ENCODE data around the gene TNS3. TPM values are rescaled to one million over a fixed set of nuclear protein-coding genes. Genes with fewer than 3 reads are reported as not detected.

TNS3 gene
- total and polyA plus RNA-seq, 2 of the 13 experiments (the other 11 are each of a cell fraction or from before 2014, with no cell fraction given), result 52.9 to 55.7 TPM

GRCh38 chr7:47292832-47293309 lies 289.0 kb downstream of the TNS3 start (continued):
- 0 out of 2 replicates have a peak, but pooled peaks have one; percentile 67 for TF ChIP-seq NCOA1 (CRISPR knock-in tag; IDR thresholded peaks at IDR 0.05)
- TF ChIP-seq NR2F6 (IDR thresholded peaks at IDR 0.05), result peak; percentile 85
- peak; percentile 76 for TF ChIP-seq NR2F6 (CRISPR knock-in tag; IDR thresholded peaks at IDR 0.05)
- peak; percentile 17 for TF ChIP-seq MED8 (CRISPR knock-in tag; IDR thresholded peaks at IDR 0.05; ENCODE audit: insufficient replicate concordance)
- TF ChIP-seq FOXP4 (CRISPR knock-in tag; IDR thresholded peaks at IDR 0.05), result peak; percentile 99
- TF ChIP-seq TBX2 (CRISPR knock-in tag; IDR thresholded peaks at IDR 0.05; ENCODE audit: borderline replicate concordance), result peak; percentile 99
- no peak for TF ChIP-seq PHF20 (CRISPR knock-in tag; IDR thresholded peaks at IDR 0.05)
- TF ChIP-seq ZNF263 (CRISPR knock-in tag; IDR thresholded peaks at IDR 0.05), result no peak
- TF ChIP-seq ZBTB4 (CRISPR knock-in tag; IDR thresholded peaks at IDR 0.05; ENCODE audit: borderline replicate concordance), result no peak
- no peak for TF ChIP-seq PAX8 (CRISPR knock-in tag; IDR thresholded peaks at IDR 0.05; ENCODE audit: borderline replicate concordance)
- peak; percentile 97 for TF ChIP-seq TBX3 (IDR thresholded peaks at IDR 0.05; ENCODE audit: borderline replicate concordance)
- no peak for TF ChIP-seq ZBTB37 (CRISPR knock-in tag; IDR thresholded peaks at IDR 0.05)
- TF ChIP-seq SMAD3 (CRISPR knock-in tag; IDR thresholded peaks at IDR 0.05), result no peak
- no peak for TF ChIP-seq ZNF850 (CRISPR knock-in tag; conservative IDR thresholded peaks at IDR 0.05)
- TF ChIP-seq RXRB (CRISPR knock-in tag; IDR thresholded peaks at IDR 0.05; ENCODE audit: borderline replicate concordance), result peak; percentile 65; the same call in 1 of the 2 replicates
- peak; percentile 93 for TF ChIP-seq NFIC (IDR thresholded peaks at IDR 0.05; ENCODE audit: low read length)
- 0 out of 2 replicates have a peak, but pooled peaks have one; percentile 62 for TF ChIP-seq TGIF2 (CRISPR knock-in tag; IDR thresholded peaks at IDR 0.05)
- no peak for TF ChIP-seq ZNF800 (CRISPR knock-in tag; IDR thresholded peaks at IDR 0.05)
- peak; percentile 92 for TF ChIP-seq SALL1 (CRISPR knock-in tag; IDR thresholded peaks at IDR 0.05)

All from HepG2 (cell line).